Fibroblast of skin of abdomen (primary cell): ENCODE data around the gene CLOCK.

Experiments
- DNase-seq: peaks from one replicate; pipeline ENCODE4 v3.0.0-alpha.2; 2013

CLOCK gene

DNA sequence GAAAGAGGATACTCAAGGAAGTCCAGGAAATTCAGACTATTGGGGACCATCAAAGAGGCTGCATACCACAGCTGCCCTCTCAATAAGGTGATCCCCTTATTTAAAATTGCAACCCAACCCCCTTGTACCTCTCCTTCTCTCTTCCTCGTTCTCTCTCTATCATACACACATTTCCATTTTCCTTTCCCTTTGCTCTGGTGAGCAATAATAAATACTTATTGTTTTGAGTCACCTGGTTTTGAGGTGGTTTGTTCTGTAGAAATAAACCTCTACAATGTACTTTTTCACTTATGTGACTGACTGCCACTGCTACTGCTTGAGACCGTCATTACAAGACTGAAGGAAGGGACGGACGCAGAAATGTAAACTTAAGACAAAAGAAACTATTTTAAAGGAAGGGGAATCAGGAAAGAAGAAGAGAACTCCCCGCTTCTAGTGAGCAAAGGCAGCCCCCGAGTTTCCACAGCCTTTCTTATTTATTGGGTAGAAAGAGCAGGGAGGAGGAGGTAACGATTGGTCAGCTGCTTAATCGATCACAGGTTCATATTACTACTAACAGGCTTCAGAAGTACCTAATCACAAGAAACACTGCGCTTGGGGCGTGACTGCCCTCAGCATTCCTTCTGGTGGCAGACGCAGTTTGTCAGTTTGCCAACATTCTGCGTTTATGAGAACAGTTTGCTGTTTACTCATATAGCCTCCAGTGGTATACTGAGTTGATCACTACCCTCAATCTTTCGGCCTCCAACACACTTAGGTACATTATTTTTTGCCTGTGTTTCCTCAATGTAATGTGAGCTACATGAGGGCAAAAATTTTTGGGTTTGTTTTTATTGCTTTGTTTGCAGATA is 167.9 kb downstream of the CLOCK start:
- peak; percentile 50 for DNase-seq
